Activated B cell treated with CpG ODN at 0.5 μM for 24 hours (primary cell): Measurements from ENCODE around the gene GALNT17. TPM values are rescaled to one million over a fixed set of nuclear protein-coding genes. Genes with fewer than 3 reads are reported as not detected.

ENCODE experiments used
- ATAC-seq: fragments of 200-7000 bp; cut with Tn5 transposase; one replicate; pipeline ENCODE4 v1.10.0; 2021; ENCODE audit warnings: low read depth, mild to moderate bottlenecking, moderate library complexity
- CTCF ChIA-PET: fragments of 350-600 bp; sonication (Branson Sonifier 250); formaldehyde crosslinking; loops from one replicate; lab custom pipeline; 2021; ENCODE audit warnings: antibody characterized with exemption; lab: Charles Lee
- POLR2A ChIA-PET: fragments of 350-600 bp; sonication (Branson Sonifier 250); formaldehyde crosslinking; loops from one replicate; lab custom pipeline; 2021; ENCODE audit warnings: antibody characterized with exemption; lab: Charles Lee
- DNase-seq: peaks from one replicate; pipeline ENCODE4 v3.0.0; 2022
- H3K27ac Mint-ChIP-seq: one replicate; pipeline ENCODE4 v1.8.0; 2020; ENCODE audit warnings: mixed read lengths
- H3K27me3 Mint-ChIP-seq: one replicate; pipeline ENCODE4 v1.8.0; 2021; ENCODE audit warnings: mixed read lengths
- H3K36me3 Mint-ChIP-seq: one replicate; pipeline ENCODE4 v1.8.0; 2021; ENCODE audit warnings: low read depth, mixed read lengths
- H3K4me1 Mint-ChIP-seq: one replicate; pipeline ENCODE4 v1.8.0; 2021; ENCODE audit warnings: mixed read lengths
- H3K4me3 Mint-ChIP-seq: one replicate; pipeline ENCODE4 v1.8.0; 2020; ENCODE audit warnings: mild to moderate bottlenecking, mixed read lengths
- H3K9me3 Mint-ChIP-seq: one replicate; pipeline ENCODE4 v1.8.0; 2020; ENCODE audit warnings: mixed read lengths
- CTCF ChIP-seq: fragments of 200-600 bp; IDR thresholded peaks from one replicate; pipeline ENCODE4 v1.8.0; 2022; ENCODE audit warnings: antibody characterized with exemption, mild to moderate bottlenecking
- intact Hi-C: fragments of 100-400 bp; cut with micrococcal nuclease; formaldehyde crosslinking; loops from one replicate; pipeline ENCODE4 v1.15.1; 2024
- total RNA-seq: library from RNA; stranded (reverse); gene quantifications from 2 replicates; pipeline ENCODE4 v1.2.3, GENCODE V29; 2022

GALNT17 gene
- total RNA-seq, 1 donor from 2014 or later, result not detected

- TF ChIP-seq CTCF, result no peak
- Mint-ChIP-seq H3K27me3 (no peaks in the 10 kb centered on the region), H3K4me3 (no peak overlapping the region), H3K4me1 (no peaks in the 10 kb centered on the region), H3K27ac (no peak overlapping the region), H3K9me3 (peaks cover 16% of the 10 kb centered on the region), H3K36me3 (no peaks in the 10 kb centered on the region)
- POLR2A ChIA-PET, result no interaction called here
- no peak for DNase-seq
- intact Hi-C loops, result no loop called here
- CTCF ChIA-PET, result no interaction called here
- ATAC-seq, result no peak
Measured at GRCh38 chr7:71402684-71403083, 270.7 kb downstream of the GALNT17 start.

GRCh38 chr7:71403202-71403946, 271.4 kb downstream of the GALNT17 start:
- ChIA-PET CTCF (no interaction called here), POLR2A (no interaction called here)
- Mint-ChIP-seq H3K4me3 (no peak overlapping the region), H3K4me1 (no peaks in the 10 kb centered on the region), H3K27me3 (no peaks in the 10 kb centered on the region), H3K27ac (no peak overlapping the region), H3K9me3 (peaks cover 11% of the 10 kb centered on the region), H3K36me3 (no peaks in the 10 kb centered on the region)
- TF ChIP-seq CTCF, result no peak
- no peak for ATAC-seq
- intact Hi-C loops, result no loop called here
- DNase-seq, result no peak

GRCh38 chr7:71404726-71405345, 272.9 kb downstream of the GALNT17 start:
- peaks cover 14% of the 10 kb centered on the region for H3K9me3 Mint-ChIP-seq
- no peaks in the 10 kb centered on the region for H3K36me3 Mint-ChIP-seq
- ChIA-PET POLR2A (no interaction called here), CTCF (no interaction called here)
- no peak overlapping the region for H3K27ac Mint-ChIP-seq
- TF ChIP-seq CTCF, result no peak
- no peak overlapping the region for H3K4me3 Mint-ChIP-seq
- DNase-seq (no peak), ATAC-seq (no peak)
- H3K4me1 Mint-ChIP-seq, result no peaks in the 10 kb centered on the region
- no peaks in the 10 kb centered on the region for H3K27me3 Mint-ChIP-seq
- intact Hi-C loops, result no loop called here

- peaks cover 9% of the 10 kb centered on the region for H3K9me3 Mint-ChIP-seq
- CTCF ChIA-PET, result no interaction called here
- no peak for ATAC-seq
- POLR2A ChIA-PET, result no interaction called here
- intact Hi-C loops, result no loop called here
- no peak overlapping the region for H3K4me3 Mint-ChIP-seq
- TF ChIP-seq CTCF, result no peak
- no peaks in the 10 kb centered on the region for H3K27me3 Mint-ChIP-seq
- no peak for DNase-seq
- no peaks in the 10 kb centered on the region for H3K4me1 Mint-ChIP-seq
- no peak overlapping the region for H3K27ac Mint-ChIP-seq
- no peaks in the 10 kb centered on the region for H3K36me3 Mint-ChIP-seq
Measured at GRCh38 chr7:71408271-71408670, 276.3 kb downstream of the GALNT17 start.

- POLR2A ChIA-PET, result no interaction called here
- DNase-seq (no peak), ATAC-seq (no peak)
- Mint-ChIP-seq H3K4me1 (no peaks in the 10 kb centered on the region), H3K27me3 (no peaks in the 10 kb centered on the region), H3K27ac (no peak overlapping the region), H3K9me3 (peaks cover 11% of the 10 kb centered on the region), H3K4me3 (no peak overlapping the region), H3K36me3 (no peaks in the 10 kb centered on the region)
- TF ChIP-seq CTCF, result no peak
- intact Hi-C loops, result no loop called here
- CTCF ChIA-PET, result no interaction called here
Measured at GRCh38 chr7:71409550-71410157, 277.7 kb downstream of the GALNT17 start.
